Mammary epithelial cell (primary cell): ENCODE results near the gene C5orf58.

ENCODE experiments used
- EZH2 ChIP-seq: IDR thresholded peaks from 2 replicates; pipeline ENCODE4 v1.6.1; 2012; ENCODE audit warnings: low read length, inconsistent platforms, borderline replicate concordance
- TF ChIP-seq, protein P1 (sequence below), 2 donors: IDR thresholded peaks in 1 of 2; conservative IDR thresholded peaks in 1 of 2; 2 replicates each; pipeline ENCODE4 v1.5.1; 2011 to 2012; ENCODE audit warnings: inconsistent platforms in 2 of 2, low read length in 2 of 2, mild to moderate bottlenecking in 2 of 2, control low read depth in 1 of 2, low read depth in 1 of 2; ENCODE audit not compliant: insufficient read depth in 1 of 2; ENCODE audit errors: extremely low read depth in 1 of 2

GRCh38 chr5:170228762-170229435 lies 3.9 kb upstream of the C5orf58 start:
- TF ChIP-seq, protein P1, sequence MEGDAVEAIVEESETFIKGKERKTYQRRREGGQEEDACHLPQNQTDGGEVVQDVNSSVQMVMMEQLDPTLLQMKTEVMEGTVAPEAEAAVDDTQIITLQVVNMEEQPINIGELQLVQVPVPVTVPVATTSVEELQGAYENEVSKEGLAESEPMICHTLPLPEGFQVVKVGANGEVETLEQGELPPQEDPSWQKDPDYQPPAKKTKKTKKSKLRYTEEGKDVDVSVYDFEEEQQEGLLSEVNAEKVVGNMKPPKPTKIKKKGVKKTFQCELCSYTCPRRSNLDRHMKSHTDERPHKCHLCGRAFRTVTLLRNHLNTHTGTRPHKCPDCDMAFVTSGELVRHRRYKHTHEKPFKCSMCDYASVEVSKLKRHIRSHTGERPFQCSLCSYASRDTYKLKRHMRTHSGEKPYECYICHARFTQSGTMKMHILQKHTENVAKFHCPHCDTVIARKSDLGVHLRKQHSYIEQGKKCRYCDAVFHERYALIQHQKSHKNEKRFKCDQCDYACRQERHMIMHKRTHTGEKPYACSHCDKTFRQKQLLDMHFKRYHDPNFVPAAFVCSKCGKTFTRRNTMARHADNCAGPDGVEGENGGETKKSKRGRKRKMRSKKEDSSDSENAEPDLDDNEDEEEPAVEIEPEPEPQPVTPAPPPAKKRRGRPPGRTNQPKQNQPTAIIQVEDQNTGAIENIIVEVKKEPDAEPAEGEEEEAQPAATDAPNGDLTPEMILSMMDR (conservative IDR thresholded peaks at IDR 0.05 in 1 of 2, IDR thresholded peaks at IDR 0.05 in 1 of 2; ENCODE audit: extremely low read depth in 1 of 2, insufficient read depth in 1 of 2, low read depth in 1 of 2, low read length in 2 of 2) = no peak
- TF ChIP-seq EZH2 = no peak
